Astrocyte of the cerebellum (primary cell): ENCODE measurements around the gene KCNJ9.

Experiments
- DNase-seq: peaks from one replicate; pipeline ENCODE4 v3.0.0-alpha.2; 2011; ENCODE audit warnings: low read depth
- H3K4me3 ChIP-seq: 2 replicates; pipeline ENCODE4 v1.5.1; 2011; ENCODE audit warnings: mild to moderate bottlenecking, low read depth, low read length, moderate library complexity
- in situ Hi-C: cut with HindIII; loops from 2 replicates; pipeline ENCODE4 v1.10.0; 2017; ENCODE audit warnings: low sequenced_read_pairs
- TF ChIP-seq, protein P1 (sequence below): IDR thresholded peaks from 2 replicates; pipeline ENCODE4 v1.5.1; 2012; ENCODE audit warnings: low read length, low read depth, moderate library complexity, mild to moderate bottlenecking; ENCODE audit errors: missing control alignments

The KCNJ9 gene

GRCh38 chr1:160091666-160092223 lies 10.4 kb downstream of the KCNJ9 start:
- no peak overlapping the region for H3K4me3 ChIP-seq
- DNase-seq, result no peak
- in situ Hi-C loops, result no loop called here
- TF ChIP-seq, protein P1, sequence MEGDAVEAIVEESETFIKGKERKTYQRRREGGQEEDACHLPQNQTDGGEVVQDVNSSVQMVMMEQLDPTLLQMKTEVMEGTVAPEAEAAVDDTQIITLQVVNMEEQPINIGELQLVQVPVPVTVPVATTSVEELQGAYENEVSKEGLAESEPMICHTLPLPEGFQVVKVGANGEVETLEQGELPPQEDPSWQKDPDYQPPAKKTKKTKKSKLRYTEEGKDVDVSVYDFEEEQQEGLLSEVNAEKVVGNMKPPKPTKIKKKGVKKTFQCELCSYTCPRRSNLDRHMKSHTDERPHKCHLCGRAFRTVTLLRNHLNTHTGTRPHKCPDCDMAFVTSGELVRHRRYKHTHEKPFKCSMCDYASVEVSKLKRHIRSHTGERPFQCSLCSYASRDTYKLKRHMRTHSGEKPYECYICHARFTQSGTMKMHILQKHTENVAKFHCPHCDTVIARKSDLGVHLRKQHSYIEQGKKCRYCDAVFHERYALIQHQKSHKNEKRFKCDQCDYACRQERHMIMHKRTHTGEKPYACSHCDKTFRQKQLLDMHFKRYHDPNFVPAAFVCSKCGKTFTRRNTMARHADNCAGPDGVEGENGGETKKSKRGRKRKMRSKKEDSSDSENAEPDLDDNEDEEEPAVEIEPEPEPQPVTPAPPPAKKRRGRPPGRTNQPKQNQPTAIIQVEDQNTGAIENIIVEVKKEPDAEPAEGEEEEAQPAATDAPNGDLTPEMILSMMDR, result no peak

- DNase-seq, result no peak
- TF ChIP-seq, protein P1, result no peak
- in situ Hi-C loops, result no loop called here
- H3K4me3 ChIP-seq, result no peak overlapping the region
Measured at GRCh38 chr1:160092366-160093068, 11.2 kb downstream of the KCNJ9 start.

- DNase-seq, result no peak
- H3K4me3 ChIP-seq, result no peak overlapping the region
- TF ChIP-seq, protein P1, result no peak
- in situ Hi-C loops, result no loop called here
Measured at GRCh38 chr1:160093069-160093395, 11.7 kb downstream of the KCNJ9 start.

DNA sequence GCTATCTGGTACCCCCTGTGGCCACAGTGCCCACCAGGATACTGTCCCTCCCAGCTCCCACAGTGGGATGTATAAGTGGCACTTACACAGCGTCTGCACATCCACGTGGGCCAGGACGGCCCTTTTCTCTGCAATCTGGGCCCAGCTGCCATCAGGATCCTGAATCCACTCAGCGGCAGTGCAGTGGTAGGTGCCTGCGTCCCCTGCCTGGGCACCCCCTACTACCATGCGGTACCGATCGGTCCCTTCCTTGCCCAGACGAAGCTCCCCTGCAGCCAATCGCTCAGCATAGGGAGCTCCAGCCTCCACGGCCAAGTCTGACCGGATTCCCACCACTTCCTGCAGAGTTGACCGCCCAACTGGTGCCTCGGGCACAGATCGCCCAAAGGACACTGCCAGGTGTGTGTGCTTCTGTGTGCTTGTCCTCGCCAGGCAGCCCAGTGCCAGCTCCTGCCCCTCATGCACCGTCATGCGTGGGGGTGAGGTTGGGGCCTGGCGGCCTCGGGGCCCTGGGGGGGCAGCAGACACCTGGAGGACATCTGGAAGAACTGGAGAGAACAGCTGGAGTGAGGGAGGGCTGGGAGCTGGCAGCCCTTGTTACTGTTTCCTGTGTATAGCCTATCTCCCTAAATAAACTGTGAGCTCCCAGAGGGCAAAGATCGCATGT lies 12.4 kb downstream of the KCNJ9 start:
- in situ Hi-C loops, result no loop called here
- TF ChIP-seq, protein P1, result no peak
- DNase-seq, result no peak
- H3K4me3 ChIP-seq, result no peak overlapping the region

GRCh38 chr1:160094291-160094625 lies 12.9 kb downstream of the KCNJ9 start:
- DNase-seq, result no peak
- TF ChIP-seq, protein P1, result no peak
- in situ Hi-C loops, result no loop called here
- H3K4me3 ChIP-seq, result no peak overlapping the region

- in situ Hi-C loops, result no loop called here
Measured at GRCh38 chr1:160094806-160095205, 13.5 kb downstream of the KCNJ9 start.

More at GRCh38 chr1:160094806-160095205, 13.5 kb downstream of the KCNJ9 start:
- no peak overlapping the region for H3K4me3 ChIP-seq
- no peak for DNase-seq
- TF ChIP-seq, protein P1, result no peak
